ENCODE results near the gene TRIM32. TPM values are rescaled to one million over a fixed set of nuclear protein-coding genes. Genes with fewer than 3 reads are reported as not detected.

TRIM32 gene
- polyA plus RNA-seq, 3 donors, result 0.40 to 1.4 (median 1.3) TPM

GRCh38 chr9:116705531-116705930 is 18.4 kb downstream of the TRIM32 start:
- no peak overlapping the region for H3K4me3 ChIP-seq (replicated peaks in 1 of 3; ENCODE audit: low read depth in 2 of 3, low read length in 3 of 3)
- Mint-ChIP-seq H3K9me3 (no peaks in the 10 kb centered on the region), H3K4me1 (no peaks in the 10 kb centered on the region), H3K27ac (no peak overlapping the region), H3K4me3 (no peak overlapping the region), H3K27me3 (ENCODE audit: low read depth in 3 of 3) (no peaks in the 10 kb centered on the region), H3K36me3 (peaks cover 0 to 2% of the 10 kb centered on the region in 2 donors)
- intact Hi-C loops (cut with micrococcal nuclease), result no loop called here
- no peaks in the 10 kb centered on the region for H4K20me1 ChIP-seq (ENCODE audit: insufficient read depth, low read length)
- DNase-seq, result no peak
- H3K27me3 ChIP-seq (ENCODE audit: control insufficient read depth in 2 of 2, insufficient read depth in 2 of 2, low read length in 2 of 2), result no peaks in the 10 kb centered on the region
- no peaks in the 10 kb centered on the region for H3K36me3 ChIP-seq (replicated peaks in 1 of 2; ENCODE audit: control insufficient read depth in 1 of 2, insufficient read depth in 2 of 2, low read length in 2 of 2)
- H3K9ac ChIP-seq (ENCODE audit: insufficient read depth, low read length, poor library complexity, severe bottlenecking), result no peak overlapping the region
- no peak overlapping the region for H3K4me2 ChIP-seq (replicated peaks; ENCODE audit: extremely low read depth, low read length, poor library complexity, severe bottlenecking)
- no CpG with 5 or more reads among the region's 1 CpG for WGBS (ENCODE audit: insufficient coverage)
- TF ChIP-seq, protein P1, sequence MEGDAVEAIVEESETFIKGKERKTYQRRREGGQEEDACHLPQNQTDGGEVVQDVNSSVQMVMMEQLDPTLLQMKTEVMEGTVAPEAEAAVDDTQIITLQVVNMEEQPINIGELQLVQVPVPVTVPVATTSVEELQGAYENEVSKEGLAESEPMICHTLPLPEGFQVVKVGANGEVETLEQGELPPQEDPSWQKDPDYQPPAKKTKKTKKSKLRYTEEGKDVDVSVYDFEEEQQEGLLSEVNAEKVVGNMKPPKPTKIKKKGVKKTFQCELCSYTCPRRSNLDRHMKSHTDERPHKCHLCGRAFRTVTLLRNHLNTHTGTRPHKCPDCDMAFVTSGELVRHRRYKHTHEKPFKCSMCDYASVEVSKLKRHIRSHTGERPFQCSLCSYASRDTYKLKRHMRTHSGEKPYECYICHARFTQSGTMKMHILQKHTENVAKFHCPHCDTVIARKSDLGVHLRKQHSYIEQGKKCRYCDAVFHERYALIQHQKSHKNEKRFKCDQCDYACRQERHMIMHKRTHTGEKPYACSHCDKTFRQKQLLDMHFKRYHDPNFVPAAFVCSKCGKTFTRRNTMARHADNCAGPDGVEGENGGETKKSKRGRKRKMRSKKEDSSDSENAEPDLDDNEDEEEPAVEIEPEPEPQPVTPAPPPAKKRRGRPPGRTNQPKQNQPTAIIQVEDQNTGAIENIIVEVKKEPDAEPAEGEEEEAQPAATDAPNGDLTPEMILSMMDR (IDR thresholded peaks at IDR 0.05), result no peak
- no peaks in the 10 kb centered on the region for H3K79me2 ChIP-seq (ENCODE audit: insufficient read depth, low read length)
- no peak overlapping the region for H3K27ac ChIP-seq (ENCODE audit: low read depth in 1 of 2, low read length in 2 of 2)
- no peaks in the 10 kb centered on the region for H3K4me1 ChIP-seq (ENCODE audit: control insufficient read depth in 1 of 2, insufficient read depth in 2 of 2, low read length in 2 of 2)
- H3K9me3 ChIP-seq (replicated peaks in 1 of 2; ENCODE audit: control insufficient read depth in 1 of 2, insufficient read depth in 1 of 2, low read length in 2 of 2), result no peaks in the 10 kb centered on the region
- no peak overlapping the region for H2AFZ ChIP-seq (ENCODE audit: insufficient read depth, low read depth, low read length, poor library complexity, severe bottlenecking)

DNA sequence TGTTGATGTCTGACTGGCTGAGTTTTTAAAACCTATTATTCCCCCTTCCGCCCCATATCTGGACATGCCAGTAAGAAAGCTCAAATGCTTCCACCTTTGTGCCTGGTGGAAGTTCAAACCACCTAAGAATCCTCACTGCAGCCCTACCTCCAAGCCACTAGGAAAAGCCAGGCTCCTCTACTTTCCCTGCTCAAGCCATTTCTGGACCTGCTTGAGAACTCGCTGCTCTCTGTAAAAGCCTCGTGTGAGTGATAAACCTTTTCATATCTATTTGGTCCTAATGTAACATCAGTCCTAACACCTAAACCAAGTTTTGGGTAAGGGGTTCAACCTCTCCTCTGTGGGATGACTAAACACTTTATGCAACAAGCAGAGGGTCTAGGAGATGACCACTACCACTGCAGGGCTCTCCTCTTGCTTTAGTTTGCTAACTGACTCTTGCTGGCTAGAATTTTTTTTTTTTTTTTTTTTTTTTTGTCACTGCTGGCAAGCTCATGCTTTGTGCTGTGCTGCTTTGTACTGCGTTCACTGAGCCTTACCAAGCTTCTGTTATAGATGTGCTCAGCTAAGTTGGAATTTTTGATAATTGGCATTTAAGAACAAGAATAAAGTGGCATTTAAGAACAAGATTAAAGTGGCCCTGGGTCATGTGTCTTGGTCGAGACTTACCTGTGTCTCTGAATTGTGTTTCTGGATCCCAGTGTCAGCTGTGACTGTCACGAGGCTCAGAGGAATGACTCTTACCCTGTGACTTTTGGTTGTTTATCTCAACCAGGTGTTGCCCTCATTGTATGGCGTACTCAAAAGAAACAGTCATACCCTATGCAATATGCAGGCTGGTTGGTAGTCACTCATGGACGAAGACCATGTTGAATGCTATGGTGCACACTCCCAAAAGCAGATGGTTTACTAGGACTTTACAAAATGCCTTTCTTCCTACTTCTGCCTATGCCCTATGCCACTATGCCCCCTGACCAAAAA is 19.5 kb downstream of the TRIM32 start:
- intact Hi-C loops (cut with micrococcal nuclease), result no loop called here
- no peak overlapping the region for H3K4me3 ChIP-seq (replicated peaks in 1 of 3; ENCODE audit: low read depth in 2 of 3, low read length in 3 of 3)
- H3K27ac Mint-ChIP-seq, result no peak overlapping the region
- H3K27me3 Mint-ChIP-seq (ENCODE audit: low read depth in 3 of 3), result no peaks in the 10 kb centered on the region
- H3K4me1 ChIP-seq (ENCODE audit: control insufficient read depth in 1 of 2, insufficient read depth in 2 of 2, low read length in 2 of 2), result no peaks in the 10 kb centered on the region
- no peaks in the 10 kb centered on the region for H3K79me2 ChIP-seq (ENCODE audit: insufficient read depth, low read length)
- H3K36me3 ChIP-seq (replicated peaks in 1 of 2; ENCODE audit: control insufficient read depth in 1 of 2, insufficient read depth in 2 of 2, low read length in 2 of 2), result no peaks in the 10 kb centered on the region
- WGBS (ENCODE audit: insufficient coverage), result 95% methylated on average over 4 of the region's 8 CpGs
- no peaks in the 10 kb centered on the region for H3K9me3 ChIP-seq (replicated peaks in 1 of 2; ENCODE audit: control insufficient read depth in 1 of 2, insufficient read depth in 1 of 2, low read length in 2 of 2)
- no peaks in the 10 kb centered on the region for H3K36me3 Mint-ChIP-seq
- no peaks in the 10 kb centered on the region for H4K20me1 ChIP-seq (ENCODE audit: insufficient read depth, low read length)
- no peaks in the 10 kb centered on the region for H3K27me3 ChIP-seq (ENCODE audit: control insufficient read depth in 2 of 2, insufficient read depth in 2 of 2, low read length in 2 of 2)
- H2AFZ ChIP-seq (ENCODE audit: insufficient read depth, low read depth, low read length, poor library complexity, severe bottlenecking), result no peak overlapping the region
- TF ChIP-seq, protein P1 (IDR thresholded peaks at IDR 0.05), result no peak
- no peak overlapping the region for H3K4me3 Mint-ChIP-seq
- H3K4me2 ChIP-seq (replicated peaks; ENCODE audit: extremely low read depth, low read length, poor library complexity, severe bottlenecking), result no peak overlapping the region
- no peak overlapping the region for H3K27ac ChIP-seq (ENCODE audit: low read depth in 1 of 2, low read length in 2 of 2)
- no peaks in the 10 kb centered on the region for H3K4me1 Mint-ChIP-seq
- H3K9ac ChIP-seq (ENCODE audit: insufficient read depth, low read length, poor library complexity, severe bottlenecking), result no peak overlapping the region
- H3K9me3 Mint-ChIP-seq, result no peaks in the 10 kb centered on the region
- no peak for DNase-seq

Data from CD14-positive monocyte (primary cell).